Measurements from ENCODE around the gene RPL39L.
A peak's percentile ranks its signal among the peaks of the same experiment; 100 is the strongest.

Gene RPL39L

GRCh38 chr3:187165144-187165543 lies 25.8 kb upstream of the RPL39L start:
- peak; percentile 64 for DNase-seq (ENCODE audit: low read depth, low spot score)

DNA sequence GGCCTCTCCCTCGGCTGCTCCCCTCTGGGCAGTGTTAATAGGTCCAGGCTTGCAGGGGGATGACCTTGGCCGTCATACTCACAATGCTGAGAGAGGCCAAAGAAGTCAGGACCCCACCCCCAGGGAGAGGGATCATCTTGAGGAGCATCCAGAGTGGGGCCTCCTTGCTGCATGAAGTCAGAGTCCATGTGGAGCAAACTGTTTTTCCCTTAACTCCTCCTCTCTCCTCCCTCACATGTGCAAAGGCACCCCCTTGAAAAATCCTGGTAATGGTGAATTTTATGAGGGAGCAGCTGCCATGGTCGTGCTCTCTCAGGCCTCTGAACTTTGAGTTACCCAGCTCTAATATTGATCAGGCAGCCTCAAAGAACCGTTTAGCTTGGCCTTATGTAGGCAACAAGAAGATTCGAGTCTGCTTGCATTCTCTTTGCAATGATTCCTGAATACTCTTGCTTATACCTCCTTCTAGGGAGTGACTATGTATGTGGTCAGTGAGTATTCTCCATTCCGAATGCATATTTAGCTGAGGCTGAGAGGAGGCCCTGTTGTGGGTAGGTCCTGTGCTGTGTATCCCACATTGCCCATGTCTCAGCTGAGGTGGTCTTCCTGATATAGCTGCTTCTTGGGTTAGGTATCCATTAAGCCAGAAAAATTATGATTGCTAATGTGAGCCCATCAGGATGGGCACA lies 23.1 kb upstream of the RPL39L start:
- H3K4me3 ChIP-seq (ENCODE audit: low read depth, low read length) = no peak overlapping the region
- in situ Hi-C loops (cut with HindIII; ENCODE audit: low sequenced_read_pairs) = no loop called here
- DNase-seq (ENCODE audit: low read depth, low spot score) = no peak
- TF ChIP-seq, protein P1, sequence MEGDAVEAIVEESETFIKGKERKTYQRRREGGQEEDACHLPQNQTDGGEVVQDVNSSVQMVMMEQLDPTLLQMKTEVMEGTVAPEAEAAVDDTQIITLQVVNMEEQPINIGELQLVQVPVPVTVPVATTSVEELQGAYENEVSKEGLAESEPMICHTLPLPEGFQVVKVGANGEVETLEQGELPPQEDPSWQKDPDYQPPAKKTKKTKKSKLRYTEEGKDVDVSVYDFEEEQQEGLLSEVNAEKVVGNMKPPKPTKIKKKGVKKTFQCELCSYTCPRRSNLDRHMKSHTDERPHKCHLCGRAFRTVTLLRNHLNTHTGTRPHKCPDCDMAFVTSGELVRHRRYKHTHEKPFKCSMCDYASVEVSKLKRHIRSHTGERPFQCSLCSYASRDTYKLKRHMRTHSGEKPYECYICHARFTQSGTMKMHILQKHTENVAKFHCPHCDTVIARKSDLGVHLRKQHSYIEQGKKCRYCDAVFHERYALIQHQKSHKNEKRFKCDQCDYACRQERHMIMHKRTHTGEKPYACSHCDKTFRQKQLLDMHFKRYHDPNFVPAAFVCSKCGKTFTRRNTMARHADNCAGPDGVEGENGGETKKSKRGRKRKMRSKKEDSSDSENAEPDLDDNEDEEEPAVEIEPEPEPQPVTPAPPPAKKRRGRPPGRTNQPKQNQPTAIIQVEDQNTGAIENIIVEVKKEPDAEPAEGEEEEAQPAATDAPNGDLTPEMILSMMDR (IDR thresholded peaks at IDR 0.05; ENCODE audit: low read depth, low read length) = no peak

More at GRCh38 chr3:187165144-187165543, 25.8 kb upstream of the RPL39L start:
- no peak overlapping the region for H3K4me3 ChIP-seq (ENCODE audit: low read depth, low read length)
- in situ Hi-C loops (cut with HindIII; ENCODE audit: low sequenced_read_pairs) = no loop called here
- TF ChIP-seq, protein P1 (IDR thresholded peaks at IDR 0.05; ENCODE audit: low read depth, low read length) = peak; percentile 68

- H3K4me3 ChIP-seq (ENCODE audit: low read depth, low read length) = no peak overlapping the region
- TF ChIP-seq, protein P1 (IDR thresholded peaks at IDR 0.05; ENCODE audit: low read depth, low read length) = peak; percentile 8
- in situ Hi-C loops (cut with HindIII; ENCODE audit: low sequenced_read_pairs) = no loop called here
- no peak for DNase-seq (ENCODE audit: low read depth, low spot score)
Measured at GRCh38 chr3:187161556-187161955, 22.3 kb upstream of the RPL39L start.

GRCh38 chr3:187150599-187150998 lies 11.3 kb upstream of the RPL39L start:
- DNase-seq (ENCODE audit: low read depth, low spot score) = no peak
- TF ChIP-seq, protein P1 (IDR thresholded peaks at IDR 0.05; ENCODE audit: low read depth, low read length) = no peak
- H3K4me3 ChIP-seq (ENCODE audit: low read depth, low read length) = no peak overlapping the region
- in situ Hi-C loops (cut with HindIII; ENCODE audit: low sequenced_read_pairs) = no loop called here

- TF ChIP-seq, protein P1 (IDR thresholded peaks at IDR 0.05; ENCODE audit: low read depth, low read length) = no peak
- in situ Hi-C loops (cut with HindIII; ENCODE audit: low sequenced_read_pairs) = no loop called here
- no peak for DNase-seq (ENCODE audit: low read depth, low spot score)
- no peak overlapping the region for H3K4me3 ChIP-seq (ENCODE audit: low read depth, low read length)
Measured at GRCh38 chr3:187150186-187150585, 10.9 kb upstream of the RPL39L start.

DNA sequence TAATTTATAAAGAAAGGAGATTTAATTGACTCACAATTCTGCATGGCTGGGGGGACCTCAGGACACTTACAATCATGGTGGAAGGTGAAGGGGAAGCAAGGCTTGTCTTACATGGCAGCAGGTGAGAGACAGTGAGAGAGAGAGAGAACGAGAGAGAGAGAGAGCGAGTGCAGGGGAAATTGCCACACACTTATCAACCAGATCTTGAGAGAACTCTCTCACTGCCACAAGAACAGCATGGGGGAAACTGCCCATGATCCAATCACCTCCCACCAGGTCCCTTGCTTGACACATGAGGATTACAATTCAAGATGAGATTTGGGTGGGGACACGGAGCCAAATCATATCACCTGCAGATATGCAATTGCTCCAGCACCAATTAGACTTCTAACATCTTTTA lies 7.1 kb upstream of the RPL39L start:
- TF ChIP-seq, protein P1 (IDR thresholded peaks at IDR 0.05; ENCODE audit: low read depth, low read length) = no peak
- no peak for DNase-seq (ENCODE audit: low read depth, low spot score)
- H3K4me3 ChIP-seq (ENCODE audit: low read depth, low read length) = no peak overlapping the region

More for the DNA sequence above, 7.1 kb upstream of the RPL39L start:
- in situ Hi-C loops (cut with HindIII; ENCODE audit: low sequenced_read_pairs) = no loop called here
